Measurements from ENCODE around the gene NIBAN1. TPM values are rescaled to one million over a fixed set of nuclear protein-coding genes. Genes with fewer than 3 reads are reported as not detected.

NIBAN1 gene
- total and polyA plus RNA-seq, 8 donors, result 7.5 to 302 (median 39.4) TPM

- WGBS, 5 donors, result 89 to 97% (median 92%) methylated on average over 2 of the region's 2 CpGs
- no peak overlapping the region for H3K4me3 ChIP-seq
These were observed 32.9 kb downstream of the NIBAN1 start for GRCh38 chr1:184941410-184941733.

DNA sequence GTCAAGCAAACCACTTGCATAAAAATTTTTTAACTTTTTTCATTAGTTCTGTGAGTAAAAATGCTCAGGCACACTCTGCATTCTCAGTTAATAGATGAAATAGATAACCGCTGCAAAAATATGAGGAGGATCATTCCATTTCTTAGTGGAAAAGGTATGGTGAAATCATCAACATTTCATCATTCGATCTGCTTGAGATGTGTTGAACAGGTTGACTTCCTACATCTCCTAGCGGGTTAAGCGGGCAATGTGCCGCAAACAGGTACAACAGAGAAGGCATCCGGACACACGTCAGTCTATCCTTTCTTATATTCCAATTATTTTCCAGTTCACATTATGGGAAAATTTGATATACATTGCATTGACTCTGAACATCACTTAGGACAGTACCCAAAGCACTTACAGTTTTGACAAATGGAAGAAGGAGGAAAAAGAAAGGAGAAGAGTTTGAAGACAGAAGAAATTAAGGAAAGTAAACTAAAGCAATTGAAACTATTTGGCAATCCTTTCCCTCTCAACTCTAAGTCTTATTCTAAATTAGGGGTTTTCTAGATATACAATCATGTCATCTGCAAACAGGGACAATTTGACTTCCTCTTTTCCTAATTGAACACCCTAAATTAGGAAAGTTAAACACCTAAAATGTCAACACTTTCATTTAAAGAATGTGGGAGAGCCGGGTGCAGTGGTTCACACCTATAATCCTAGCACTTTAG, 33.5 kb downstream of the NIBAN1 start:
- H3K27ac ChIP-seq, result no peak overlapping the region
- TF ChIP-seq POLR2A (IDR thresholded peaks at IDR 0.05) (no peak), EP300 (IDR thresholded peaks at IDR 0.05) (no peak)
- intact Hi-C loops (cut with DNase I; ENCODE audit: low total_unique reads), result no loop called here
- no peak for DNase-seq
- H3K4me3 ChIP-seq, result no peak overlapping the region
- H3K36me3 ChIP-seq, result peaks cover 0 to 5% (median 0%) of the 10 kb centered on the region in 4 donors
- peaks cover 0 to 44% (median 20%) of the 10 kb centered on the region in 4 donors for H3K4me1 ChIP-seq
- H3K27me3 ChIP-seq, result no peaks in the 10 kb centered on the region
- 95 to 96% (median 95%) methylated on average over 8 of the region's 8 CpGs for WGBS, 5 donors
- no peaks in the 10 kb centered on the region for H3K9me3 ChIP-seq

More at GRCh38 chr1:184941410-184941733, 32.9 kb downstream of the NIBAN1 start:
- Histone ChIP-seq H3K27ac (no peak overlapping the region), H3K27me3 (no peaks in the 10 kb centered on the region), H3K4me1 (peaks cover 0 to 42% (median 23%) of the 10 kb centered on the region in 4 donors), H3K36me3 (peaks cover 0 to 5% (median 0%) of the 10 kb centered on the region in 4 donors), H3K9me3 (no peaks in the 10 kb centered on the region)
- no peak for DNase-seq
- no peak for TF ChIP-seq CTCF (IDR thresholded peaks at IDR 0.05)
- no peak for TF ChIP-seq POLR2A (IDR thresholded peaks at IDR 0.05)
- no peak for TF ChIP-seq POLR2AphosphoS5 (IDR thresholded peaks at IDR 0.05)
- no peak for TF ChIP-seq EP300 (IDR thresholded peaks at IDR 0.05)
- intact Hi-C loops (cut with DNase I; ENCODE audit: low total_unique reads), result no loop called here

DNA sequence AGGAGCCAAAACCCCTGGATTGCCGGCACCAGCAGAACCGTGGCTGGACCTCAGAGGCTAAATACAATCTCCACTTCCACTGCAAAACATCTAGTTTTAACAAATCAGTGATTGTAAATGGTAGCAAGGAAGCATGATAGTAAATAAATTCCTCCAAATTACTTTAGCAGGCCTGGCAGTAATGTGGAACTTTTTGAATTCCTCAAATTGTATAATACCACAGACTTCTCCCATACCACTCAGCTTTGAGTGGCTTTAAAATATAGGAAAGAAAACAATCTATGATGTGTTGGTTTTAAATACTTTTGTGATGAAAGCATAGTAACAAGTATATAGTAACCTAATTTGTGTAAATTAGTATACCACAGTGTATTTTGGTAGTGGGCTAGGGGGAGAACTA, 34.1 kb downstream of the NIBAN1 start:
- intact Hi-C loops (cut with DNase I; ENCODE audit: low total_unique reads), result no loop called here
- H3K36me3 ChIP-seq, result peaks cover 0 to 5% (median 0%) of the 10 kb centered on the region in 4 donors
- peaks cover 0 to 40% (median 17%) of the 10 kb centered on the region in 4 donors for H3K4me1 ChIP-seq
- no peak for DNase-seq
- H3K4me3 ChIP-seq, result no peak overlapping the region
- 92 to 98% (median 95%) methylated on average over 2 of the region's 2 CpGs for WGBS, 5 donors
- H3K27me3 ChIP-seq, result no peaks in the 10 kb centered on the region
- H3K27ac ChIP-seq, result no peak overlapping the region
- no peaks in the 10 kb centered on the region for H3K9me3 ChIP-seq
- TF ChIP-seq EP300 (IDR thresholded peaks at IDR 0.05) (no peak), CTCF (IDR thresholded peaks at IDR 0.05) (no peak)

GRCh38 chr1:184937729-184938128, 36.6 kb downstream of the NIBAN1 start:
- Histone ChIP-seq H3K36me3 (peaks cover 0 to 6% (median 0%) of the 10 kb centered on the region in 4 donors), H3K9me3 (no peaks in the 10 kb centered on the region), H3K4me3 (no peak overlapping the region), H3K27me3 (no peaks in the 10 kb centered on the region), H3K4me1 (peaks cover 0 to 34% (median 11%) of the 10 kb centered on the region in 4 donors), H3K27ac (no peak overlapping the region)
- TF ChIP-seq POLR2A (IDR thresholded peaks at IDR 0.05) (no peak), EP300 (IDR thresholded peaks at IDR 0.05) (no peak), CTCF (IDR thresholded peaks at IDR 0.05) (no peak), POLR2AphosphoS5 (IDR thresholded peaks at IDR 0.05) (no peak)
- peak in 1 of 2 donors; percentile 32 for DNase-seq
- intact Hi-C loops (cut with DNase I; ENCODE audit: low total_unique reads), result no loop called here
- 32 to 62% (median 51%) methylated on average over 4 of the region's 4 CpGs for WGBS, 5 donors
